Fibroblast of skin of right quadriceps (primary cell): ENCODE results near the gene CCDC15.
"Not testable (repeated sequence)": the region's sequence is repeated elsewhere in the genome, so short reads cannot be mapped to it uniquely, and the experiment has no call there.

Source experiments
- DNase-seq: peaks from one replicate; pipeline ENCODE4 v3.0.0-alpha.2; 2013

CCDC15 gene

GRCh38 chr11:125083312-125084056, 129.5 kb downstream of the CCDC15 start:
- no peak for DNase-seq

- no peak for DNase-seq
Measured at GRCh38 chr11:125084057-125084416, 130.0 kb downstream of the CCDC15 start.

GRCh38 chr11:125084761-125085231, 130.8 kb downstream of the CCDC15 start:
- DNase-seq = no peak

GRCh38 chr11:125085301-125086081, 131.5 kb downstream of the CCDC15 start:
- no peak for DNase-seq

- no peak for DNase-seq
Measured at GRCh38 chr11:125086633-125087296, 132.8 kb downstream of the CCDC15 start.

- DNase-seq = no peak
Measured at GRCh38 chr11:125088123-125088522, 134.1 kb downstream of the CCDC15 start.

- DNase-seq = no peak
Measured at GRCh38 chr11:125088576-125089455, 134.8 kb downstream of the CCDC15 start.

- not testable (repeated sequence) for DNase-seq
Measured at GRCh38 chr11:125089481-125089880, 135.5 kb downstream of the CCDC15 start.

GRCh38 chr11:125090151-125090550, 136.1 kb downstream of the CCDC15 start:
- not testable (repeated sequence) for DNase-seq

- no peak for DNase-seq
Measured at GRCh38 chr11:125090816-125091215, 136.8 kb downstream of the CCDC15 start.
